Measurements from ENCODE around the gene KIF5A.
A peak's percentile ranks its signal among the peaks of the same experiment; 100 is the strongest.

The KIF5A gene

GRCh38 chr12:57522887-57523705 is 26.7 kb upstream of the KIF5A start:
- peak overlapping the region; percentile 94 for H3K9ac ChIP-seq (ENCODE audit: low read depth, low read length, poor library complexity)
- H3K23ac ChIP-seq (ENCODE audit: low read depth, low read length, poor library complexity), result peak overlapping the region; percentile 52
- H3K27ac ChIP-seq (replicated peaks; ENCODE audit: low read length), result peak overlapping the region; percentile 94
- peak overlapping the region; percentile 42 for H3K14ac ChIP-seq (ENCODE audit: low read length)
- peaks cover 14 to 56% of the 10 kb centered on the region in 2 donors for H3K36me3 ChIP-seq (replicated peaks in 1 of 2; ENCODE audit: control insufficient read depth in 2 of 2, insufficient read depth in 2 of 2, low read length in 2 of 2)
- H3K4me2 ChIP-seq (ENCODE audit: insufficient read depth, low read length, poor library complexity, severe bottlenecking), result peak overlapping the region; percentile 85
- peaks cover 0 to 2% (median 0%) of the 10 kb centered on the region in 3 experiments for H3K27me3 ChIP-seq (ENCODE audit: control insufficient read depth in 3 of 3, insufficient read depth in 3 of 3, low read depth in 1 of 3, low read length in 3 of 3)
- no peak overlapping the region for H2BK12ac ChIP-seq (ENCODE audit: low read length)
- H3K4ac ChIP-seq (ENCODE audit: low read length), result no peak overlapping the region
- H2AK5ac ChIP-seq (ENCODE audit: low read depth, low read length), result peak overlapping the region; percentile 58
- peak overlapping the region; percentile 85 for H2AFZ ChIP-seq (ENCODE audit: low read length)
- peak overlapping the region; percentile 67 to 79 for H3K4me3 ChIP-seq (ENCODE audit: low read length in 2 of 2)
- peaks cover 3% of the 10 kb centered on the region for H3K79me1 ChIP-seq (ENCODE audit: low read depth, low read length)
- H3K9me3 ChIP-seq (replicated peaks in 1 of 2; ENCODE audit: control insufficient read depth in 2 of 2, insufficient read depth in 1 of 2, low read depth in 1 of 2, low read length in 2 of 2), result no peaks in the 10 kb centered on the region
- H4K91ac ChIP-seq (ENCODE audit: low read depth, low read length, poor library complexity), result no peak overlapping the region
- WGBS, 2 donors (ENCODE audit: extremely low coverage in 2 of 2, insufficient read length in 2 of 2, insufficient replicate concordance in 1 of 2), result no CpG with 5 or more reads among the region's 38 CpGs
- DNase-seq (ENCODE audit: low spot score), result peak; percentile 50
- peaks cover 27 to 30% of the 10 kb centered on the region in 2 donors for H3K4me1 ChIP-seq (ENCODE audit: control insufficient read depth in 2 of 2, insufficient read depth in 1 of 2, low read depth in 1 of 2, low read length in 2 of 2)
- no peak overlapping the region for H2BK5ac ChIP-seq (ENCODE audit: low read length)
- H2BK120ac ChIP-seq (ENCODE audit: low read depth, low read length), result no peak overlapping the region
- peak overlapping the region; percentile 22 for H2BK15ac ChIP-seq (ENCODE audit: low read length)
- peak overlapping the region; percentile 94 for H3K18ac ChIP-seq (ENCODE audit: low read length)
- H4K8ac ChIP-seq (ENCODE audit: low read depth, low read length), result no peak overlapping the region

- Histone ChIP-seq H3K27me3 (ENCODE audit: control insufficient read depth in 3 of 3, insufficient read depth in 3 of 3, low read depth in 1 of 3, low read length in 3 of 3) (peaks cover 0 to 2% (median 0%) of the 10 kb centered on the region in 3 experiments), H3K23ac (ENCODE audit: low read depth, low read length, poor library complexity) (no peak overlapping the region)
These were observed 25.9 kb upstream of the KIF5A start for GRCh38 chr12:57523706-57524614.

GRCh38 chr12:57524814-57525614 is 24.8 kb upstream of the KIF5A start:
- Histone ChIP-seq H3K9me3 (replicated peaks in 1 of 2; ENCODE audit: control insufficient read depth in 2 of 2, insufficient read depth in 1 of 2, low read depth in 1 of 2, low read length in 2 of 2) (no peaks in the 10 kb centered on the region), H2BK12ac (ENCODE audit: low read length) (no peak overlapping the region), H2BK5ac (ENCODE audit: low read length) (no peak overlapping the region), H3K4me3 (ENCODE audit: low read length in 2 of 2) (peak overlapping the region in 1 of 2 donors; percentile 67), H3K79me1 (ENCODE audit: low read depth, low read length) (peaks cover 3% of the 10 kb centered on the region), H3K23ac (ENCODE audit: low read depth, low read length, poor library complexity) (no peak overlapping the region), H3K4me1 (ENCODE audit: control insufficient read depth in 2 of 2, insufficient read depth in 1 of 2, low read depth in 1 of 2, low read length in 2 of 2) (peaks cover 23 to 24% of the 10 kb centered on the region in 2 donors), H2AFZ (ENCODE audit: low read length) (no peak overlapping the region), H3K4ac (ENCODE audit: low read length) (no peak overlapping the region), H2BK15ac (ENCODE audit: low read length) (no peak overlapping the region), H3K27ac (replicated peaks; ENCODE audit: low read length) (no peak overlapping the region), H4K8ac (ENCODE audit: low read depth, low read length) (no peak overlapping the region), H2AK5ac (ENCODE audit: low read depth, low read length) (no peak overlapping the region), H3K9ac (ENCODE audit: low read depth, low read length, poor library complexity) (no peak overlapping the region), H3K36me3 (replicated peaks in 1 of 2; ENCODE audit: control insufficient read depth in 2 of 2, insufficient read depth in 2 of 2, low read length in 2 of 2) (peaks cover 23 to 59% of the 10 kb centered on the region in 2 donors), H3K18ac (ENCODE audit: low read length) (no peak overlapping the region), H2BK120ac (ENCODE audit: low read depth, low read length) (no peak overlapping the region), H3K14ac (ENCODE audit: low read length) (no peak overlapping the region), H4K91ac (ENCODE audit: low read depth, low read length, poor library complexity) (no peak overlapping the region), H3K4me2 (ENCODE audit: insufficient read depth, low read length, poor library complexity, severe bottlenecking) (no peak overlapping the region), H3K27me3 (ENCODE audit: control insufficient read depth in 3 of 3, insufficient read depth in 3 of 3, low read depth in 1 of 3, low read length in 3 of 3) (no peaks in the 10 kb centered on the region)
- DNase-seq (ENCODE audit: low spot score), result no peak
- no CpG with 5 or more reads among the region's 11 CpGs for WGBS, 2 donors (ENCODE audit: extremely low coverage in 2 of 2, insufficient read length in 2 of 2, insufficient replicate concordance in 1 of 2)

More at GRCh38 chr12:57523706-57524614, 25.9 kb upstream of the KIF5A start:
- no peak overlapping the region for H2AK5ac ChIP-seq (ENCODE audit: low read depth, low read length)
- no peak for DNase-seq (ENCODE audit: low spot score)
- H3K4me1 ChIP-seq (ENCODE audit: control insufficient read depth in 2 of 2, insufficient read depth in 1 of 2, low read depth in 1 of 2, low read length in 2 of 2), result peaks cover 25 to 30% of the 10 kb centered on the region in 2 donors
- no peak overlapping the region for H2BK120ac ChIP-seq (ENCODE audit: low read depth, low read length)
- no peak overlapping the region for H3K18ac ChIP-seq (ENCODE audit: low read length)
- H3K14ac ChIP-seq (ENCODE audit: low read length), result no peak overlapping the region
- H3K36me3 ChIP-seq (replicated peaks in 1 of 2; ENCODE audit: control insufficient read depth in 2 of 2, insufficient read depth in 2 of 2, low read length in 2 of 2), result peaks cover 16 to 57% of the 10 kb centered on the region in 2 donors
- no peak overlapping the region for H3K4ac ChIP-seq (ENCODE audit: low read length)
- H3K9ac ChIP-seq (ENCODE audit: low read depth, low read length, poor library complexity), result peak overlapping the region; percentile 94
- H4K8ac ChIP-seq (ENCODE audit: low read depth, low read length), result no peak overlapping the region
- no peak overlapping the region for H4K91ac ChIP-seq (ENCODE audit: low read depth, low read length, poor library complexity)
- peak overlapping the region; percentile 67 to 79 for H3K4me3 ChIP-seq (ENCODE audit: low read length in 2 of 2)
- H2BK12ac ChIP-seq (ENCODE audit: low read length), result no peak overlapping the region
- no peak overlapping the region for H2BK15ac ChIP-seq (ENCODE audit: low read length)
- peak overlapping the region; percentile 94 for H3K27ac ChIP-seq (replicated peaks; ENCODE audit: low read length)
- H3K4me2 ChIP-seq (ENCODE audit: insufficient read depth, low read length, poor library complexity, severe bottlenecking), result peak overlapping the region; percentile 85
- WGBS, 2 donors (ENCODE audit: extremely low coverage in 2 of 2, insufficient read length in 2 of 2, insufficient replicate concordance in 1 of 2), result no CpG with 5 or more reads among the region's 14 CpGs
- peaks cover 3% of the 10 kb centered on the region for H3K79me1 ChIP-seq (ENCODE audit: low read depth, low read length)
- H3K9me3 ChIP-seq (replicated peaks in 1 of 2; ENCODE audit: control insufficient read depth in 2 of 2, insufficient read depth in 1 of 2, low read depth in 1 of 2, low read length in 2 of 2), result no peaks in the 10 kb centered on the region
- peak overlapping the region; percentile 27 for H2BK5ac ChIP-seq (ENCODE audit: low read length)
- no peak overlapping the region for H2AFZ ChIP-seq (ENCODE audit: low read length)

Data from neuronal stem cell (in vitro differentiated cells).